Measurements from ENCODE around the gene GPR39.

GPR39 gene

GRCh38 chr2:132573444-132574007 lies 156.9 kb downstream of the GPR39 start:
- DNase-seq = no peak

DNA sequence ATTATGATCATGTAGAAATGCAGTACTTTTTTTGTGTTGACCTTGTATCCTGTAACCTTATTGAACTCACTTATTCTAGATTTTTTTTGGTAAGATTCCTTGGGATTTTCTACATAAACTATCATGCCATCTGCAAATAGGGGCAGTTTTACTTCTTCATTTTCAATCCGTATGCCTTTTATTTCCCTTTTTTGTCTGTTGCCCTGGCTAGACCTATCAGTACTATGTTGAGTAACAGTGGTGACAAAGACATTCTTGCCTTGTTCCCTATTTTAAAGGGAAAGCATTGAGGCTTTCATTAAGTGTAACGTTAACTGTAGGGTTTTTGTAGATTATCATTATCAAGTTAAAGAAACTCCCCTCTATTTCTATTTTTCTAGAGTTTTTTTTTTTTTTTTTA lies 161.1 kb downstream of the GPR39 start:
- DNase-seq = no peak

DNA sequence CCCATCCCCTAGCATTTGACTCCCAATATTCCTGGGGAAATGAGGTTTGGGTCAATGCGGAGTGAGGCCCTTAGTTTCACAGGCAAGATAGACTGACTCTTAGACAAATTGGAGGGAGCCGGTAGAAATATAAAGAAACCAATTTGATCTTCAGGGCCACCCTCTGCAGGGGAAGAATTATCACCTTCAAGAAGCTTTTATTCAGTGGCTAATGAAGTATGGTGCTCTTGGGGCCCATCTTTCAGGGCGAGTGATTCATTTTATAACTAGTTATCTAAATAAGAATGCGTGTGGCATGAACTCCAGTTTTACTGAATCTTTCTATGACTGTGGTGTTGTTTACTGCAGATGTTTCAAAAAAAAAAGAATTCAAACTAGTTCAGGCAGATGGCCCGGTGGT lies 165.0 kb downstream of the GPR39 start:
- DNase-seq = no peak

GRCh38 chr2:132581991-132582738 lies 165.6 kb downstream of the GPR39 start:
- DNase-seq = no peak

DNA sequence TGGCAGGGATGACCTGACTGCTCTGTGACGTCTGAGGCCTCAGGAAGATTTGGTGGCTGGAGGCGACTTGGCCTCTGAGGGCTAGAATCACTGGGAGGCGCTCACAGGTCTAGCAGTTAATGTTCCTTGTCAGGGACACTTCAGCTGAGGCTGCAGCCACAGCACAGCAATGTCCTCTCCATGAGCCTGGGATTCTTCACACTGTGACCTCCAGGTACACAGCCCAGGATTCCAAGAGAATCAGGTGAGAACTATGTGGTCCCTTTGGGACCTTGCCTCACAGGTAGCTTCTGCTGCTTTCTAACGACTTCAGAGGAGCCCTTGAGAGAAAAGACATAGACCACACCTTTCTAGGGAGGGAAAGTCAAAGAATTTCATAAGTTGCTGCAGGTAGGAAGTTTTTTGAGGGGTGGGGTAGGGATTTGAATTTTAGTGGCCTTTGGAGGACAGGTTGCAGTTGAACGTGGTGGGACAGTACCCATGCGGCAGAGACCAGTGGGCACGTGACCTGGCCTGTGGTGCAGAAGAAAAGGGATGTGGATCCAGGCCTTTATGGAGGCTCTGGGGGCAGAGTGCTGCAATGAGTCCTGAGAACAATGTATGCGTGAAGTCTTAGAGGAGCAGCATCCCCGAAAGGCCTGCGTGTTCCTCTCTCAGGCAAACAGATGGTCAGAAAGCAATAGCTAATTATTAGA lies 167.2 kb downstream of the GPR39 start:
- no peak for DNase-seq

DNA sequence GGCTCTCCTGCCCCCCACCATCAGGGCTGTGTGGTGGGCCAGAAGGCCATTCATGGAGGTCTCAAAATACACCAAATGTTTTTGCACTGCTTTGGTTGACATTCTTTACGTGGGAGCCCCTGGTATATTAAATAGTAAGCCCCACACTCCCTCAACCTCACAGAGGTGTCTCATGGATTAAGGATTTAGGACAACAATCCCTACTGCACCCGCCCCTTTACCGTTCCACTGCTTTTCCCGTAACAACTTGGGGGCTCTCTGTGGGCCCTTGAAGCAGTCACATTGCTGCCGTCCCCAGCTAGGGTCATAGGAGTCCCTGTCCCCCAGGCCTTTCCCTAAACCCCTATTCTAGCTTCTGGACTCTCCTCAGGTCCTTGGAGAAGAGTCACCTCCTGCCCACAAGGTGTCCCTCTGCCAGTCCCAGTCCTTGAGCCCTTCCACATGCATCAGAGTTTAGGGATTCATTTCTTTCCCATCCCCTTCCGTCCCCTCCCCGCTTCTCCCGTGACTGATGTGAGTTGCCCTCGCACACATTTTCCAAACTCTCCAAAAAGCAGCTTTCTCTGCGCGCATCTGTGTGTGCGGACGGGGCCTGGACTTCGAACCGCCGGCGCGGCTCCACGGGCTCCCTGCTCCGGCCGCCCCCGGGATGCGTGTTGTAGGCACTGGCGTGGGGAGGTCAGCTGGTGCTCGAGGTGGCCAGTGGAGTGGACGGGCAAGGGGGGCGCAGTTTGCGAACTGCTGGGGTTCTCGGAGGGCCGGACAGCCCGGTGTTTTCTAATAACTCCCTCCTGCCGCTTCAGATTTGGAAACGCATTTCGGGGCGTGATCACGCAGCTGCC lies 168.6 kb downstream of the GPR39 start:
- peak; percentile 7 for DNase-seq

DNA sequence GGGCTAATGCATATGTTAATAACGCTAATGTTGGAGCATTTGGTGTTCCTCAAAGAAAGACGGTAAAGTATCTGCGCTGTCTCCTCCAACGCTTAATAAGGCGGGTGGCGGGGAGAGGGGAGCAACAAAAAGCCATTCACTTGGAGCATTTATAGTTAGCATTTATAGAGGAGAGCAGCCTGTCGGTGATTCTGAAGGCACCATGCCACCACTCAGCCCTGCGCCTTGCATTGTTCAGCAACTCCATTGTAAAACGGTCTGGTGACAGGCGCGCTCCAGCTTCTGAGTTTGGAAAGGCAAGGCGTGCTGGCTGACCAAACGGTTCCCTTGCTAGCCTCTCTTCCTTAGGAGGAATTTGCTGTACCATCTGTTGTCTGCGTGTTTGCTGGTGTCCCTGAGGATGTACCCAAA lies 169.5 kb downstream of the GPR39 start:
- no peak for DNase-seq

- no peak for DNase-seq
Measured at GRCh38 chr2:132586835-132587234, 170.2 kb downstream of the GPR39 start.

- DNase-seq = no peak
Measured at GRCh38 chr2:132588576-132588975, 172.0 kb downstream of the GPR39 start.

DNA sequence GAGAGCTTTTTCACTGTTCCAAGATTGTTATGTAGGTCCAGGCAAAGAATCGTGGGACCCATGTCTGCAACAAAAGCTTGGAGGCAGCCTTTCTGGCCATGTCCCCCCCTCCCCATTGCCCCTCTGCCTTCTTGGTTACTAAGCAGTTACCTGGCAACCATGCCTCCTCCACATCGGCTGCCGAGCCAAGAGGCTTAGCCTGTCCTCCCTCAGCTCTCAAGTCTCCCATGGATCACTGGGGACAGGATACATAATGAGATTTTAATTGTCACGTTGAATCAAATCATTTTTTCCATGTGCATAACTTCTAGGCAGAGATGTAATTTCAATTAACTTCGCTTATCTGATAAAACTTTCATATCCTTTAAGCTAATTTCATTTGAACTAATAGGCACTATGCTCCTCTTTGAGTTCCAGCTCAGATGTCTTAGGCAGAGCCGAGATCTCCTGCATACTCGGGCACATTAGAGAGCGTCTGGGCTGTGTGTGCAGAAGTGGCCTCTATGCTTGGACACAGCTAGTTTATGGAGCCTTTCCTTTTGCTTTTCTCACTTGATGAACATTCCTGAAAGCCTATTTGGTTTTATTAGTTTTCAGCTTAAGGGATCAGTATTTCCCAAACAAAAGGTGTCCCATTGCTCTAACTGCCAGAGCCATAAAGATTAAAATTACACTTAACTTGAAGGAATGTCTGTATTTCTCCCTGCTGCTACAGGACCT lies 172.7 kb downstream of the GPR39 start:
- DNase-seq = no peak

DNA sequence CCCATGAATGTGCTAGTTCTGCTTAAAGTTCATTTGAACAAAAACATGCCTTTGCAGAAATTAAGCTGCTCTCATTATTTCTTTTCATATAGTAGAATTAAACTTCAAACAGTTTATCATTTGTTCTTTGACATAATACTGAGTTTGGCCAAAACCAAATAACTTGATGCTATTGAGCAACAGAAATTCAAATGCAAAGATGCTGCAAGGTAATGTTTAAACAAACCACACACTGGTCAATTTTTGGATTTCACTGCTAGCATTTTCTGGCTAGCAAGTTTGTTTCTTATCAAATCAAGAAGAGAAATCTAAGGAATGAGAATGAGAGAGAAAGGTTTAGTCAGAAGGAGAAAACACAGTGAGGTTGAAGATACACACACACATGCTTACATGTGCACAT lies 173.4 kb downstream of the GPR39 start:
- DNase-seq = no peak

GRCh38 chr2:132593171-132593570 lies 176.6 kb downstream of the GPR39 start:
- no peak for DNase-seq

DNA sequence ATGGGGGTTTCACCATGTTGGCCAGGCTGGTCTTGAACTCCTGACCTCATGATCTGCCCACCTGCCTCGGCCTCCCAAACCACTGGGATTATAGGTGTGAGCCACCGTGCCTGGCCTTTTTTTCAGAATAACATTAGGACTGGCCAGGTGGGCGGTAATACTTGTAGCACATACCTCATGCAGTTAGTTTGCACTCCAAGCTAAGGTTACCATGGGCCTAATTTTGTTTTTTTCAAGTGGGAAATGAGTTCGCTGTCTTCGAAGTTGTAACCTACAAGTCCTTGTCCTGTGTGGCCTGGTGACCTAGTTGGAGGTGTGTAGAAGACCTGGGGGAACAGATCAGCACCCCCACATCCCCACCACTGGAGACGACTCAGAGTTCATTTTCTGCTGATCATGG lies 178.6 kb downstream of the GPR39 start:
- no peak for DNase-seq

DNA sequence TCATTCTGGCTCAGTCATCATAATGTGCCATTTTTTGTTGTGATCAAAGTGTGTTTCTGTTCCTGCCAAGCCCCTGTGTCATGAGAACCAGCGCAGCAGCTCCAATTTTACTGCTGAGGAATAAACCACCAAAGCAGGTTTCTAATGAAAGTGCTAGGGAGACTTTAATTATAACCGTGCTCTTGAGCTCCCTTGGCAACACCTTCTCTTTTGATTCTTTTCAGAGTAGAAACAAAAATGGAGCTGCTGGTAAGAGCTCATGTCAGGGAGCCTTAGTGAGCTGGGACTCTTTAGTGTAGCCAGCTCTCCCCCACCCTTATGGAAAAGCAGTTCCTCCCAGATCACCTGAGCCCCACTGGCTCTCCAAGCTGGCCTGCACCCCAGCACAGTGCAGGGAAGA lies 179.1 kb downstream of the GPR39 start:
- DNase-seq = no peak

DNA sequence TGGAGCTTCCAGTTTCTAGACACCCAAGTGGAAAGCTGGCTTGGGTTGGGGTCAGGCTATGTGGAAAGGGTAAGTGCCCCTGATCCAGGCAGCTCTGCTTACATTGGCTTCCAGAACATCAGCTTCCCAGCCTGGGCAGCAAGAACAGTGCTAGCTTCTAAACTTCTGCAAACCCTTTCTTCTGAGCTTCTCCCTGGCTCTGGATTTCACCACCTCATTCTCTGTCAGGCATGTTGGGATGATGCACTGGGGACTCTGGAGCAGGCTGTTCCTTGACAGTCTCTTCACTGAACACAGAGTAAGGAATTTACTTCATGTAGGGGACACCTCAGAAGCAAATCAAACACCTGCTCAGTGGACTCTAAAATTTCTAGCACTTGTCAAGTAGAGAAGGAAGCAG lies 180.6 kb downstream of the GPR39 start:
- DNase-seq = no peak

DNA sequence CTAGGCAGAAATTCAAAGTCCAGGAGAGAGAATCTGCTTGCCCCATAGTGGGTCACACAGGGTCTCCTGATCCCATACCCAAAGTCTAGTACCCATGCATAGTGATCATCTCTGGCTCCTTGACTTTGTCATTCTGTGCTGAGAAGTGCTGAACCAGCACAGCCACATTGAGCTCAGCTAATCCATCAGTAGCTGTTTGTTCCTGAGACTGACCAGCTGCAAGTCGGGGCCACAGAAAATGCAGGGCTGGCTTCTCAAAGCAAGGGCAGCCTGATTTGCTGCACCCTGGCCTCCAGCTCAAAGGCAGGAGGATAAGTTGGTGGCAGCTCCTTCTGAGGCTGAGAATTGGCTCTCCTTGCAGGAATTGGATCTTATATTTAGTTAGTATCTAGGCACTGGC lies 181.2 kb downstream of the GPR39 start:
- no peak for DNase-seq

GRCh38 chr2:132598536-132598935 lies 181.9 kb downstream of the GPR39 start:
- no peak for DNase-seq

DNA sequence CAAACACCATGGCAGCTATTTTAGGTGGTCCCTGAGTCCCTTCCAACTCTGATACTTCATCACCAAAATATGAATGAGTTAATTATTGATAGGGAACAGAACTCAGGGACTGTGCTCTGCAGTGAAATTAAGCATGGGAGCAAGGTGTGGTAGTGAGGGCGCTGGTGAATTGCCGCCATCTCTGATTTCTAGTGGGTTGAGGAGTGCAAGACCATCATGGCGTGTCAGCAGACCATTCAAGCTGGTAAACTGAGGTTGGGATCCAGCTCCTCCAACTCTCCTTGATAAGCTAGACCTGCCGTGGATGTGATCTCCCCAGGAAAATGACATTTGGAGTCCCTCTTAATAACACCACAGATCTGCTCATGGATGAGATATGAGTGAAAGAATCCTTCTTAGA lies 183.0 kb downstream of the GPR39 start:
- no peak for DNase-seq

DNA sequence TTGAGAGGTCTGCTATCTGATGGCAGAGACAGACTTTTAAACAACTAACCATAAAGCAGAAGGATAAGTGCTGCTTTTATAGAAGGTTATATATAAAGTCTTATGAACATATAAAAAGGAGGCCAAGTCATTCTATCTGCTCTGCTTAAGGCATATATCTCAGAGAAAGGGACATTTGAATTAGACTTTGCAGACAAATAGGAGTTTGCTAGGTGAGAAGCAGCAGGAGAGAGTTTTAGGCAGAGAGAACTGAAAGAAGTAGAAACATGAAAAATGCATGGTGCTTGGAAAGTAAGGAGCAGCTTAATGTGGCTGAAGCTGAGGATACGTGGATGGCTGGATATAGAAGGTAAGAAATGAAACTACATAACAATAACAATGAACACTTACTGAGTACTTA lies 188.0 kb downstream of the GPR39 start:
- DNase-seq = no peak

DNA sequence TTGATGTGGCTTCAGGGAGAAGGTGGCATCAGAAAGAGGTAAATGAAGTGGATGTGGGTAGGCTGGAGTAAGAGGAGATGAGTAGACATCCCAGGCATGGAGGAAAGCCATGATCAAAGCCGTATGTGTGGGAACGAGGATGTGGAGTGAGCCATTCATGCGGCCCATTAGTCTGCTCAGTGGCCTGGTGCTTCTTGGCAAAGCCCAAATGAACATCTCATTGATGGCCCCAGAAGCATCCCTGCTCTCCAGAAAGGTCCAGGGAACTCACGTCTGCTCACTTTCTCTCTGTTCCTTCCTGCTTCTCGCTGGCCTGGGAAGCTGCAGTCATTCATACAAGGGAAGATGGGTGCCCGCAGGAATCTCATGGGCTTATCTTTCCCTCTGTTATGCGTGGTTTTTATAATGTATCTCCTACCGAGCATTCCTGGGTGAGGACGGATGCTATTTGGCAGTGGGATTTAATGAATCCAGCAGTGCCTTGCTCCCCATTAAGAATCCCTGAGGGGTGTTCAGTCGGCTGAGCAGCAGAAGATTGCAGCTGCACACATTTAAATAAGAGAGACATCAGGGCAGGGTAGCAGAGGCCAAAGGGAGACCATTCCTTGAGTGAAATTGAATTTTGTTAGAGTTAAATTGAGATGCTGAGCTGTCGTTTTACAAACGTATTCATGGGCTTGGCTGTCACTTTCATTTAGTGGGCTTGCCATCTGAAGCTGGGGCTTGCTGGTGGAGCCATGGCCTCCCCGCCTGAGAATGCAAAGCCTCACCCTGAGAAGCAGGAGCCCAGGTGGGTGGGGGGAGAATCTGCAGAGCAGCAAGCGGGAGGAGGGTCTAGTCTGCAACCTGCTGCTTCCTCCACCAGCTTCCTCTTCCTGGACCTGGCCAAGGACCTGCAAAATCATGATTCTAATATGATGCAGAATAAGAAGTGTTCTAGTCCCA lies 188.9 kb downstream of the GPR39 start:
- DNase-seq = no peak

DNA sequence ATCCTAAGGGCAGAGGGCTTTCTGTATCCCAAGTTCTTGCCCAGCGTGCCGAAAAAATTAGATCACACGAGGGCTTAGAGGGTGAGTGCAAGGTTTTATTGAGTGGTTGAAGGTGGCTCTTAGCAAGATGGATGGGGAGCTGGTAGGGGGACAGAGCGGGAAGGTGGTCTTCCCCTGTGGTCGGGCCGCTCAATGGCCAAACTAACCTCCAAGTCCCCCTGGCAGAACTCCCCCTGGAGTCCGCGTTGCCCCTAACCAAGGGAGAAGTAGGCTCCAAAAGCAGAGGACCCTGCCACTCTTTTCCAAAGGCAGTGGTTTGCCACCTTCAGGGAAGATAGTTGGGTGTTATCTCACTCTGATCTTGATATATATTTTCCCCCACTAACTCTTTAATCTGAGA lies 190.0 kb downstream of the GPR39 start:
- no peak for DNase-seq

Data from activated gamma-delta T cell (primary cell).